GM19324 (cell line): ENCODE measurements around the gene NMRK2.

Experiments used
- ATAC-seq: cut with Tn5 transposase; IDR thresholded peaks from one replicate; pipeline ENCODE4 v1.9.1; 2021; ENCODE audit warnings: mild to moderate bottlenecking, moderate library complexity; ENCODE audit not compliant: unreplicated experiment, low FRiP score

The NMRK2 gene

DNA sequence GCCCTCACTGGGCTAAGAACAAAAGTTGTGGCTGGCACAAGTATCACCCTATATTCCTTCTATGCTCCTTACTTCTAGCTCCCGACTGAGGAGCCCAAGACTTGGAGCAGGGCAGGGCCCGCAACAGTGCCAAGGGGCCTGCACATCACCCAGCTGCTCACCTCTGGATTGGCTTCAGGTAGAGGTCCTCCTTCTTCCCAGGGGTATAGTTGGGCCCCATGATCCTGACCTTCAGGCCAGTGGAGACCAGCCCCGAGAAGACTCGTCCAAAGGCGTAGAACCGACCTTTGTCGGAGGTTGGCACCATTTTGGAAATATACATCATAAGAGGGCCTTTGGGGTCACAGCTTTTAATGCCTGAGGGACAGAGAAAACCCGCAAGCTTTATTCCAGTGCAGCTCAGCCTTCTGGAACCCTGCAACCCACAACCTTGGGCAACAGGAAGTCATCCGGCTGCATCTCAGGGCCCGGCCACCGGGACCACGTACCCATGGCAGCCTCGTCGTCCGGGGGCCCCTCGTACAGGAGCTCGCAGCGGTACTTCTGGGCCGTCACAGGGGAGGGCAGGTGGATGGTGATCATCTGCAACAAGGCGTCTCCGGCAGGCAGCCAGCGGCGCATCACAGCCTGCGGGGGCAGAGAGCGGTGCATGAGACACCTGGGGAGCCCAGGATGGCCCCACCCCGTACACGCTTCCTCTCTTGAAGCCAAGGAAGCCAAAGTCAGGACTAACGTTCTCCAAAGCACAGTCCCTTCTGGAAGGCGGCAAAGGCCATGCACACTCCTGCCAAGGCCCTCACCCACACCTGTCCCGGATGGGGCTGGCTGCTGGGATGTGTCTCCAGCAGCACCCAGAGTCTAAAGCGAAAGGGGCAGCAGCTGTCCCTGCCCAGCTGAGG, 47.7 kb downstream of the NMRK2 start:
- ATAC-seq = no peak

DNA sequence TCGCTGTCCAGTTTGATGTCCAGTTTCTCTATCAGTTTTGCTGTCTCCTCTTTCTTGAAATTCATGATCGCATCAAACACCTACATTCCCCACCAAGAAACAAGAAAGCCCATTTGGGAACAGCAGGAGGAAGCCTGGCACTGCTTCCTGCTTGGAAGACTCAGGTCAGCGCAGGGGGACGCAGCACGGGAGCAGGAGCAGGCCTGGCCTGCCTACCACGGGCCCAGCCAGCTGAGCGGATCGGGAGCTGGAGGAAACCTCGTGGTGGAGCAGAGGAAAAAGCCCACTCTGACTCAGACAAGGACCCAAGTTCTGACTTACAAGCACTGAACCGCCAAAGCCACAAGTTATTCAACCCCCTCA, 48.5 kb downstream of the NMRK2 start:
- no peak for ATAC-seq

DNA sequence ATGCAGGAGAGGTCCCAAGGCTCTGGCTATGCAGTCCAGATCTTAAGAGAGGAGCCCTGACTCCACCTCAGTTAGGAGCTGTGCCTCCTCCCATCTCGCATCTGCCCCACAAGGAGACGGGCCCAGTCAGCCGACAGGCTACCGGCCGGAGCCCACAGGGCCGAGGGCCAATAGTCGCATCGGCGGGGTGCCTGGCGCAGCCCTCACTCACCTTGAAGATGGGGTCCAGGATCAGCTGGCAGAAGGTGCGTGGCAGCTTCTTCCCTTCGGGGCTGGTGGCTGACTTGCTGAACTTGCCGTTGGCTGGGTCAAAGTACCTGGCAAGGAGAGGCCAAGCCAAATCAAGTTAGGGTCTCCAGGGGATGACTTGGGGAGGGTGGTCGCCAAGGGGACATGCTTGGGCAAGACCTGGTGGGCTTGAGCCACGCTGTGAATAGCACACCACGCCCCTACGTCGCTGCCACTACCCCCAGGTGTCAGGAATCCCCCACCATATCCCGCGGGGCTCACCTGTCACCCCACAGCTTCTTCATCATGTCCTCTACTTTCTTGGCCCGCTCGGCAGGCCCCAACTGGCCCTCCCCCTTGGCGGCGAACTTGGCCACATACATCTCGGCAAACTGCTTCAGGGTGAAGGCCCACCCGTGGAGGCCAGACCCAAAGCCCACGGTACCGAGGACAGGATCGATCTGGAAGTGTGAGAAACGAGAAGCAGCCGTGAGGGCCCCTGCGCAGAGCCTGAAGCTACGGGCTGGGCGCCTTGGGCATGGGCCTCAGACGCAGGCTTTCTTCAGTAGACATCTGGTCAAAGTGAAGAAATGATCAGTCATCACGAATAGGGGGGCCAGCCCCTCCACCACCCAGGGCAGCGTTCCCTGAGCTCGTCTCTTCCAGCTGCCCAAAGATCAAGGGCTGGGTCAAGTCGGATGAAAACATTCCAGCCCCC, 49.1 kb downstream of the NMRK2 start:
- ATAC-seq = no peak

DNA sequence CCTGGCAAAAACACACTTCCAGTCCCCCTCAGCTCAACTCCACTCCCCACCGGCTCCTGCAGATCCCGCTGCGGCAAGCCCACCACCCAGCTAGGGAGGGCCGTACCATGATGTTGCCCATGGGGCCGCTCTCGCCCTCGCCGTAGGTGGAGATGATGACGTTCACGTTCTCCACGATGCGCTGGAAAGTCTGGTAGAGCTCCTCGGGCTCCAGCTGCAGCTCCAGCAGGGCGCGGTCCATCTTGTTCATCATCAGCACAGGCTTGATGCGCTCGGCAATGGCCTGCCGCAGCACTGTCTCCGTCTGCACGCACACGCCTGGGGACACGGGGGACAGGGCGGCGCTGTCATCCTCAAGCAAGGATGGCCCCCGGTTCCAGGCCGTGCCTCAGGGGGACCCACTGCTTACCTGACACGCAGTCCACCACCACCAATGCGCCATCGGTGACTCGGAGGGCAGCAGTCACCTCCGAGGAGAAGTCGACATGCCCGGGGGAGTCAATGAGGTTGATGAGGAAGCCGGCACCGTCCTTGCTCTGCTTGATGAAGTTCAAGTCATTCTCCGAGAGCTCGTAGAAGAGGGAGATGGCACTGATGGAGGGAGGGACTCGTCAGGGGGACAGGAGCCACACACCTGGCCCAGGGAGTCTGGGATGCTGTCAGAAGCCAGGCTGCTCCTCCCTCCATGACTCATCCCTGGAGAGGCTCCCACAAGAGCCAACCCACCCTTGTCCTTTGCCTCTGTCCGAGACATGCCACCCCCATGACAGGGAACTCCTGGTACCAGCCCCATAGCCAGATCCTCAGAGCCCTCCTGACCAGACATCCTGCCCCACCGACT, 50.1 kb downstream of the NMRK2 start:
- ATAC-seq = no peak

DNA sequence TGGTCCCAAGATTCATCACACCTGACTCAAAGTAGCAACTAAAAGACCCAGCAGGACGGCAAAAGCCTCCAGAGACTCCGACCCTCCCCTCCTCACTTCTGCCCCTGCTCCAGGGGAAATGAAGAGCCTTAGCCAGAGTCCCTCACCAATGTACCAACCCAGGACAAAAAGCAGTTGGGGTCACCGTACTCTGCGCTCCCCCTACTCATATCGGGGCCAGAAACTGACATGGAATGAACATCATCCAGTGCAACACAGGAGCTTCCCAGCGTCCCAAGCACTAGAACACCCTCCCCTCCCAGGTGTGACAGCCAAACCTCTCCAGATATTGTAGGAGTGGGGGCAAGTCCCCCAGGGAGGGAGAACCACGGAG, 50.7 kb downstream of the NMRK2 start:
- no peak for ATAC-seq

DNA sequence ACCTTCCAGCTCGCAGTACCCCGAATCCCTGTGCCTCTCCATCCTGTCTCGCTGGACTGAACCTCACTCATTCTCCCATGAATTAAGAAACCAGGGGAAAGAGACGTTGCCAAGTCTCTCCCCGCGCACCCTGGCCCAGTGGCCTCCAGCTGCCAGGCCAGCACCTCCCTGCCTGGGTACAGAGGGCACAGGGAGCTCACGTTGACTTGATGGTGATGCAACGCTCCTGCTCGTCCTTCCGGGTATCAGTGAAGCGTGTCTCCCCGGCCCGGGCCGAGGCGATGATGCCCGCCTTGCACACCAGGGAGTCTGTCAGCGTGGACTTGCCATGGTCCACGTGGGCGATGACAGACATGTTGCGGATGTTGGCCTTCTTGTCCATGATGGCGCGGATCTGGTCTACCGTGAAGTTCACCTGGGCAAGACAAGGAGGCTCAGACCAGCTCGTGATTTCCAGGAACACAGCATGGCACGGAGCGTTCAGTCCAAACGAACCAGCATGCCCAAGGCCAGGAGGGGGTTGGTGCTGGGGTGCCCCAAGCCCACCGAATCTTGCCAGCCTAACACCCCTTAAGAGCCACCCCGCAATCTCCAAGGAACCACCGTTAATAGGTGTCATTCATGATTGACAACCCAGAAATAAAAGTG, 51.2 kb downstream of the NMRK2 start:
- ATAC-seq = no peak

DNA sequence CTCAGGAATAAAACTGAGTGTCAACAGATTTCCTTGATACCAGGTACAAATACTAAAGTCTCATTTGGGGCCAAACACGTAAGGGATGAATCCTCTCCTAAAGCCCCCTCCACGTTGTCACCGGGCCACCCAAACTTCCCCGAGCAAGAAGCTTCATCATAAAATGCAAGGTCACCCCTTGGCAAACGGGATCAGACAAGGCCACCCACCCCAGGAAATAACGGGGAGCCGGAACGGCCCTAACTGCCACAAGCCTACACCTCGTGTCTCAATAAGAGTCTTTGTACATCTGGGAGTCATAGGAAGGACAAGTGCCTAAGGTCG, 51.7 kb downstream of the NMRK2 start:
- ATAC-seq = no peak

DNA sequence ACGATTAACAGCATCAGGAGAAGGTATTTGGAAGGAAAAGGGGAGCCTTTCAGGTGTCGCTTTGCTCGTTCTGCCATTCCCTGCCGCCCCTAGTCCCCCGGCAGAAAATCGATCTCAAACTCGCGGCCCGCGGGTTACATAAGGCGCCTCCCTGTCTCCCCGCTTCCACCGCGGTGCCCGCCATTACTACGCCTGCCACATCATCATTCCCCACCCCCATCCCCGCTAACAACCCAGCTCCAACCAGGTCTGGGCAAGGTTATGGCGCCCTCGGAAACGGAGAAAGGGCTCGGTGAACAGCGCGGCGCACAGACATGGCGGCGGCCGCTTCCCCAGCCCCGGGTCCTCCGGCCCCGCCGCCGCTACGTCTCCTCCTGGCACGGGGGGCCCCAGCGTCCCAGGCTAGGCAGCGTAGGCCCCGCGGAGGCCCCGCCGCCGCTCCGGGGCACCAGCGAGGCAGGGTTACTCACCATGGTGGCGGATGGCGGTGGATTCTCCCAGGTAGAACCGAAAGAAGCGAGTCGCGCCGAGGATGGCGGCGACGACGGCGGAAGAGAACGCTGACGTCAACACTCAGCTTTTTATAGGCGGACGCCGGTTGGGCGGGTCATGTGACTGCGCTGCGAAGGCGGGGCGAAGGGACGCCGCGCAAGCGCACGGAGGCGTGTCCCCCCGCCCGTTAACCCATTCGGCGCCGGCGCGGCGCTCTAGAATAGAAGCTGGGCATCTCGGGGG, 52.2 kb downstream of the NMRK2 start, which contains the start of gene EEF2:
EEF2 (minus strand) TSS at position 556 of the 735 bp plus-strand sequence; CDS start at position 473, 83 bp downstream.
- peak; percentile 70 for ATAC-seq

DNA sequence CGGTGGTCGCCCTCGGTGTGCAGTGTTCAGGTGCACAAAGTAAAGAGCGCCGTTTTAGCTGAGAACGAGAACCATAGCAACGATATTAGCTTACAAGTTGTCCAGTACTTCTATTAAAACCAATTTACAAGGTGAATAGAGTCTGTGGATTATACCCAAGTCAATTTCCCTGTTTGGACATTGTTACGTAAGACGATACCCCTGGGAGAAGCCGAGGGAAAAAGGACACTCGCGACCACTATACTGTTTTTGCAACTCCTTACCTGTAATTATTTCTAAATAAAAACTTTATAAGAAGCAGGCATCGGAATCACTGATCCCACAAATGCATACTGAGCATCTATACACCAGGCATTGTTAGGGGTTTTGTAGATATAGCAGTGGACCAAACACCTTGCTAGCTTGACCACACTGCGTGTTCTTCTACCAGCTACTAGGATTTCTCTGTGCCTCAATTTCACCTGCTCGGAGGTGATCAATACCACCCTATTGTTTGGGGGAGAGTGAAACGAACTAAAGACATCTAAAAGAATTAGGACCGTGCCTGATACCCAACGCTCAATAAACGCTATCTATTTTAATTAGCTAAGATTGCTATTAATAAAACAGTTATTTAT, 52.9 kb downstream of the NMRK2 start:
- no peak for ATAC-seq

DNA sequence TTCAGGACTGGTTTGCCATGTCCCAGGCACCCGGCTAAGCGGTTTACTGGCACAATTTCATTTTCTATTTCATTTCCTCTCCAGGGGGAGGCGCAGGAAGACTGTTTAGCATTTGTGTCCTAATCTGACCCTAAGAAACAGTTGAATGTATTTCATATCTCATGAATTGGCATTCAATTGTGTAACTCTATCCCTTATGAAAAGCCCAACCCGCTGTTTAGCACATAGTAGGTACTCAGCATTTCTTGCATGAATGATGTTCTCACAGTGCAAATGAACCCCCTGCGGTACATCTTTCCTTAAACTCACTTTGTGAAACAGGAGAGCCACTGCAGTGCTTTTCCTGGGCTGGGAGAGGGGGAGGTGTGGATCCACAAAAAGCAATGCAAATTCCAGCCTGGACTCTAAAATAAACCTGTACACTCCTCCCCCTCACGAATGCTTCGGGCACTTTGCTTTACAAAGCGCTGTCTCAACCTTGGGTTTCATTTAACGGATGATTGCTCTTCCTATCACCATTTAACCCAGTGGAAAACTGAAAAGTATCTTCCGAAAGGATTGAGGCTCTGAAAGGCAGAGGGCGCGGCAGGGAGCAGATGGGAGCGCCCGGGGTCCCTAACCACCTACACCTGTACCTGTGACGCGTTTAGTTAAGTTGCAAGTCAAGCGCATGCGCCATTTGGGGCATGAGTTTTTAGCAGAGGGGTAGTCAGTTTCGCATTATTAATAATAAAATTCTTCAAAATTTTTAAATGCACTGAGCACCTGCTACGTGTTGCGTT, 53.6 kb downstream of the NMRK2 start:
- no peak for ATAC-seq

DNA sequence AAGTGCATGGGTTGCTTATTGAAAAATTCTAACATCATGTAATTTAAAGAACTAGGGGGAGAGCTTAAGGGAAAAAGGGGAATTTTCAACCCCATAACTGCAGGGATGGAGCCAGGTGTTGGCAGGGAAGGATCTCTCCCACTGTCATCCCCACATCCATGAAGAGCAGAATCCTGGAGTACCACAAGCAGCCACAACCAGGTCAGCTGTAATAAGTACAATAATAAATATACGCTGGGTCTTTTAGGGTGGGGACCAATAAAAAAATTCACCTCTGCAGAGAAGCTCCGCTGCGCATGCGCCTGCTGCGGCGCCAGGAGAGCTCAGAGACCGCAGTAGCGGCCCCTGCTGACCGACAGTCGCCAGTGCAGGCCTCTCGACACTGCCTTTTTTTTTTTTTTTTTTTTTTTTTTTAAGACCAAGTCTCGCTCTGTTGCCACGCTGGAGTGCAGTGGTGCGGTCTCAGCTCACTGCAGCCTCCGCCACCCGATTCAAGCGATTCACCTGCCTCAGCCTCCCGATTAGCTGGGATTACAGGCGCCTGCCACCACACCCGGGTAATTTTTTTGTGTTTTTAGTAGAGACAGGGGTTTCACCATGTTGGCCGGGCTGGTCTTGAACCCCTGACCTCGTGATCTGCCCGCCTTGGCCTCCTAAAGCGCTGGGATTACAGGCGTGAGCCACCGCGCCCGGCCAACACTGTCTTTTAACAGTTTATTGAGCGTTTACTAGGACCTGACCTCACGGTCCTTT, 54.9 kb downstream of the NMRK2 start:
- no peak for ATAC-seq

DNA sequence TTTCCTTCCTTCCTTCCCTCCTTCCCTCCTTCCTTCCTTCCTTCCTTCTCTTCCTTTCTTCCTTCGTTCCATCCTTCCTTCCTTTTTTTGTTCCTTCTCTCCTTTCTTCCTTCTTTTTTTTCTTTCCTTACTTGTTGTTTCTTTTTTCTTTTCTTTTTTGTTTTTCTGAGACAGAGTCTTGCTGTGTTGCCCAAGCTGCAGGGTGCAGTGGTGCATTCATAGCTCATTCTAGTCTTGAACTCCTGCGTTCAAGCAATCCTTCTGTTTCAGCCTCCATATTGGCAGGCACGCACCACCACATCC, 57.9 kb downstream of the NMRK2 start:
- no peak for ATAC-seq
